SK-N-DZ (cell line): ENCODE results near the gene TCF23.
A peak's percentile ranks its signal among the peaks of the same experiment; 100 is the strongest.
"Not testable (repeated sequence)": the region's sequence is repeated elsewhere in the genome, so short reads cannot be mapped to it uniquely, and the experiment has no call there.

Experiments used
- DNase-seq: peaks from one replicate; pipeline ENCODE4 v3.0.0-alpha.2; 2015; ENCODE audit warnings: low spot score

TCF23 gene

GRCh38 chr2:27154488-27154887 is 5.7 kb downstream of the TCF23 start:
- no peak for DNase-seq

GRCh38 chr2:27155069-27155520 is 6.3 kb downstream of the TCF23 start:
- no peak for DNase-seq

GRCh38 chr2:27158468-27158867 is 9.7 kb downstream of the TCF23 start:
- DNase-seq = no peak

GRCh38 chr2:27159271-27159670 is 10.5 kb downstream of the TCF23 start:
- no peak for DNase-seq

GRCh38 chr2:27160191-27160590 is 11.4 kb downstream of the TCF23 start:
- peak; percentile 51 for DNase-seq

- no peak for DNase-seq
These were observed 13.6 kb downstream of the TCF23 start for GRCh38 chr2:27162151-27163121.

- no peak for DNase-seq
These were observed 16.4 kb downstream of the TCF23 start for GRCh38 chr2:27164960-27165763.

- no peak for DNase-seq
These were observed 22.0 kb downstream of the TCF23 start for GRCh38 chr2:27170581-27171337.

GRCh38 chr2:27171351-27171848 is 22.6 kb downstream of the TCF23 start:
- no peak for DNase-seq

- DNase-seq = no peak
These were observed 25.8 kb downstream of the TCF23 start for GRCh38 chr2:27174638-27175037.

GRCh38 chr2:27175330-27175729 is 26.5 kb downstream of the TCF23 start:
- DNase-seq = no peak

GRCh38 chr2:27175781-27176180 is 27.0 kb downstream of the TCF23 start:
- DNase-seq = not testable (repeated sequence)

GRCh38 chr2:27177441-27178351 is 28.9 kb downstream of the TCF23 start:
- DNase-seq = no peak

GRCh38 chr2:27178469-27178868 is 29.7 kb downstream of the TCF23 start:
- no peak for DNase-seq

- DNase-seq = no peak
These were observed 30.7 kb downstream of the TCF23 start for GRCh38 chr2:27179344-27180000.

GRCh38 chr2:27182346-27182745 is 33.5 kb downstream of the TCF23 start:
- DNase-seq = no peak

- no peak for DNase-seq
These were observed 35.3 kb downstream of the TCF23 start for GRCh38 chr2:27184115-27184514.

GRCh38 chr2:27185331-27186026 is 36.7 kb downstream of the TCF23 start:
- DNase-seq = no peak
